Hepatic stellate cell (primary cell): ENCODE data around the gene STRIT1.
"Not testable (repeated sequence)": the region's sequence is repeated elsewhere in the genome, so short reads cannot be mapped to it uniquely, and the experiment has no call there.

Source experiments
- DNase-seq: peaks from one replicate; pipeline ENCODE4 v3.0.0; 2011; ENCODE audit warnings: low spot score

STRIT1 gene

GRCh38 chr3:155313300-155313699 is 19.8 kb upstream of the STRIT1 start:
- DNase-seq: no peak

- no peak for DNase-seq
Measured at GRCh38 chr3:155312781-155313180, 19.3 kb upstream of the STRIT1 start.

- no peak for DNase-seq
Measured at GRCh38 chr3:155309581-155309980, 16.1 kb upstream of the STRIT1 start.

GRCh38 chr3:155308831-155309230 is 15.3 kb upstream of the STRIT1 start:
- no peak for DNase-seq

GRCh38 chr3:155307183-155307582 is 13.7 kb upstream of the STRIT1 start:
- DNase-seq: no peak

- no peak for DNase-seq
Measured at GRCh38 chr3:155304394-155304793, 10.9 kb upstream of the STRIT1 start.

- no peak for DNase-seq
Measured at GRCh38 chr3:155303540-155304097, 10.1 kb upstream of the STRIT1 start.

DNA sequence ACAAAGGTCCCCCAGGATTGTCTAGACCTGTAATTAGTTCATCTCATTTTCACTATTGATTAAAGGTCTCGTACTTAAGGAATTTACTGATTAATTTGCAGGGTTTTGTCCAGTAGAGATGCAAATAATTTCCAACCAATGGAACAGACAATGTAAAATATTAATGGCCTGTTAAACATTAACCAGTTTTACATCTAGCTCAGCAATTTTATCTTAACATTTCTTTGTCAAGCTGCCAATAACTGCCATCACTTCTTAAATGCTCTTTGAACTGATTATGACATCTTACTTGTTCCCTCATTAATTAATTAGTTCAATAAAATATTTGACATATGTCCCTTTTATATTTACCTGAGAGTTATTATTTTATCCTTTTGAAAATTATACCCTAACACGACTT is 9.4 kb upstream of the STRIT1 start:
- no peak for DNase-seq

- DNase-seq: no peak
Measured at GRCh38 chr3:155302481-155302880, 9.0 kb upstream of the STRIT1 start.

GRCh38 chr3:155297100-155297499 is 3.6 kb upstream of the STRIT1 start:
- no peak for DNase-seq

DNA sequence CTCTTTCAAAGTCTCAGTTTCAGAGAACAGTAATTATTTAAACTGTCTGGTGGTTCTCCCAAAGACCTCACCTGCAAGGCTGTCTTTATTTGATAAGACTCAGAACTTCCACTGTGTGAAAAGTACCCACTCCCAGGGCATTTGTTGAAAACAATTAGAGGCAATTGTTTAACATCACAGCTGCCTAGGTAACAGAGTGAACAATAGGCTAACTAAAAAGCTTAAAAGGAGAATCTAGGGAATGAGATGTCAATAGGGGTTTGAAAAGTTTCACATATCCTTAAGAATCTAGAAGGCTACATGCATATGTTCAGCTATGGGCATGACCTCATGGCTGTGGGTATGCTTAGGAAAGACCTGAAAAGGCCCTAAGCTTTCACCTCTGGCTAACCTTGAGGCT is 2.9 kb upstream of the STRIT1 start:
- DNase-seq: no peak

DNA sequence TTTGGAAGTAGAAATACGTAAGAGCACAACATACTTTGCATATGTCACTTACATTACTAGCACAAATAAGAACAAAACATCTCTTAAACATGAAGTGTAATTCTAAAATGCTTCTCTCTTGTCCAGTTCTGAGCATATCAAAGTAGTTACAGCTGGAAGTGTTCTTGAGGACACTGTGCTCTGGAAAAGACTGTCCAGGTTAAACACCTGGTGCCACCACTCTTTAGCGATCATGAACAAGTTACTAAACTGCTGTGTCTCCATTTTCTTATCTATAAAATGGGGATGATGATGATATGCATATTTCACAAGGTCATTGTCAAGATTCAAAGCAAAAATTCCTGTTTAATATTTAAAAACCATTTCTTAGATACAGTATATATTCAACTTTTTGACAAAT is 790 bp downstream of the STRIT1 start:
- no peak for DNase-seq

- no peak for DNase-seq
Measured at GRCh38 chr3:155292133-155292532, 1.4 kb downstream of the STRIT1 start.

GRCh38 chr3:155286736-155287135 is 6.7 kb downstream of the STRIT1 start:
- no peak for DNase-seq

DNA sequence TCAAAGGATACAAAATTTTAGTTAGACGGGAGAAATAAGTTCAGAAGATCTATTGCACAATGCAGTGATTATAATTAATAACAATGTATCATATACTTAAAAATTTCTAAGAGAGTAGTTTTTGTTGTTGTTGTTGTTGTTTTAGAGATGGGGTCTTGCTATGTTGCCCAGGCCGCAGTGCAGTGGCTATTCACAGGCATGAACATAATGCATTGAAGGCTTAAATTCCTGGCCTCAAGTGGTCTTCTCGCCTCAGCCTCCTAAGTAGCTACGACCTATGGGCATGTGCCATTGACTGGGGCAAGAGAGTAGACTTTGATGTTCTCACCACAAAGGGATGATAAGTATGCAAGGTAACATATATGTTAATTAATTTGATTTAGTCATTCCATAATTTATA is 7.5 kb downstream of the STRIT1 start:
- DNase-seq: no peak

GRCh38 chr3:155283092-155284056 is 10.1 kb downstream of the STRIT1 start:
- no peak for DNase-seq

DNA sequence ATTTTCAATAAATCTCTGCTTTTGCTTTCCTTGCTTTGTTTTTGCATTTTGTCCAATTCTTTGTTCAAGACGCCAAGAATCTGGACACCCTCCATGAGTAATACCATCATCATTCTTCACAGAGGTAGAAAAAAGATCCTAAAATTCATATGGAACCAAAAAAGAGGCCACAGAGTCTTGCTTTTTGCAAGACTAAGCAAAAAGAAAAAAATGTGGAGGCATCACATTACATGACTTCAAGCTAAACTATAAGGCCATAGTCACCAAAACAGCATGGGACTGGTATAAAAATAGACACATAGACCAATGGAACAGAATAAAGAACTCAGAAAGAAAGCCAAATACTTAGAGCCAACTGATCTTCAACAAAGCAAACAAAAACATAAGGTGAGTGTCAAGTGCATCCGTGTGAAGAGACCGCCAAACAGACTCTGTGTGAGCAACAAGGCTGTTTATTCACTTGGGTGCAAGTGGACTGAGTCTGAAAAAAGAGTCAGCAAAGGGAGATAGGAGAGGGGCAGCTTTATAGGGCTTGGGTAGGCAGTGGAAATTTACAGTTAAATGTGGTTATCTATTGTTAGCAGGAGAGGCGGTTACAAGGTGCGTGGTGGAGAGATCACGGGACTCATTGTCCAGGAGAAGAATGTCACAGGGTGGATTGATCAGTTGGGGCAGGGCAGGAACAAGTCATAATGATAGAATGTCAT is 10.9 kb downstream of the STRIT1 start:
- no peak for DNase-seq

DNA sequence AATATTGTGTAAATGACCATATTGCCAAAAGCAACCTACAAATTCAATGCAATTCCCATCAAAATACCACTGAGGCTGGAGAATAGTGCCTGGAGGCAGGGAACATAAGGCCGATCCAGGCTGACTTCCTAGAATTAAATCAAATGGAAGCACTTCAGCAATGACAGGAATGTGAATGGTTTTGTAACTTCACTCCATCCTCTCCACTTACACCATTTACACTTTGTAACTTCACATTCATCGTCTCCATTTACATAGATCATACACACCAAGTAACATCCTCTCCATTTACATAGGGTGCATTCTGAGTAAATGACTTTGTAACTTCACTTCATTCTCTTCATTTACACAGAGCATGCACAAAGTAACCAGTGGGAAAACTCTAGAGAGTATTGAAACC is 11.6 kb downstream of the STRIT1 start:
- DNase-seq: no peak

- not testable (repeated sequence) for DNase-seq
Measured at GRCh38 chr3:155276089-155276488, 17.4 kb downstream of the STRIT1 start.

DNA sequence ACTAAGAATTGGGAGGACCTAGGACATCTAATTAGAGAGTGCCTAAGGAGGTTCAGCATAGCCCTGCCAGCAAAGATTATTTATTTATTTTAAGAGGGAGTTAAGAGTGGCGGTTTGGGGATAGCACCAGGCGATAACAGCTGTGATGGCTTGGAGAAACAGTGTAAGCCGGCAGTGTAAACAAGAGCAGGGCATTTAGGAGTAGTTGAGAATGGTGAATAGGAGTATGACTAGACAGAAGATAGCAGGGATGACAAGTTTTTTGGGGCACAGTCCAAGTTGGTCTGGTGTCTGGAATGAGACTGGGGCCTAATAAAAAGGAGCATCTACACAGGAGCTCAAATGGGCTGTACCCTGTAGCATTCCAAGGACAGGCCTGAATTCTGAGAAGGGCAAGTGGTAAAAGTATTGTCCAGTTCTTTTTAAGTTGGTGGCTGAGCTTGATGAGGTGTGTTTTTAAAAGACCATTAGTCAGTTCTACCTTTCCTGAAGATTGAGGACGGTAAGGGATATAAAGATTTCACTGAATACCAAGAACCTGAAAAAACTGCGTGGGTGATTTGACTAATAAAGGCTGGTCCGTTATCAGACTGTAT is 18.2 kb downstream of the STRIT1 start:
- not testable (repeated sequence) for DNase-seq

DNA sequence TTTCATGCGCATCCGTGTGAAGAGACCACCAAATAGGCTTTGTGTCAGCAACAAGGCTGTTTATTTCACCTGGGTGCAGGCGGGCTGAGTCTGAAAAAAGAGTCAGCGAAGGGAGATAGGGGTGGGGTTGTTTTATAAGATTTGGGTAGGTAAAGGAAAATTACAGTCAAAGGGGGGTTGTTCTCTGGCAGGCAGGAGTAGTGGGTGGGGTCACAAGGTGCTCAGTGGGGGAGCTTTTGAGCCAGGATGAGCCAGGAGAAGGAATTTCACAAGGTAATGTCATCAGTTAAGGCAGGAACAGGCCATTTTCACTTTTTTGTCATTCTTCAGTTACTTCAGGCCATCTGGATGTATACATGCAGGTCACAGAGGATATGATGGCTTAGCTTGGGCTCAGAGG is 19.0 kb downstream of the STRIT1 start:
- not testable (repeated sequence) for DNase-seq

DNA sequence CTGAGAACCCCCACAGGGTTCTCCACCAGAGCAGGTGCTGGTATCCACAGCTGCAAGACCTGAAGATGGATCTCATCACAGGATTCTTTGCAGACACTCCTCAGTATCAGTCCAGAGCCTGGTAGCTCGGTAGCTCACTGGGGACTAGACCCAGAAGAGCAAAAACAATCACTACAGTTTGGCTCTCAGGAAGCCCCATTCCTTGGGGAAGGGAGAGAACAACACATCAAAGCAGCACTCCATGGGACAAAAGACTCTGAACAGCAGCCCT is 22.2 kb downstream of the STRIT1 start:
- no peak for DNase-seq
